DMS53 treated with DMSO at 0.1 percent for 48 hours (cell line): ENCODE measurements around the gene MAGI2.
"Not testable (repeated sequence)": the region's sequence is repeated elsewhere in the genome, so short reads cannot be mapped to it uniquely, and the experiment has no call there.

Source experiments
- DNase-seq: peaks from one replicate; lab custom pipeline; 2025; ENCODE audit not compliant: unreplicated experiment; lab: John Stamatoyannopoulos, UW

MAGI2 gene

DNA sequence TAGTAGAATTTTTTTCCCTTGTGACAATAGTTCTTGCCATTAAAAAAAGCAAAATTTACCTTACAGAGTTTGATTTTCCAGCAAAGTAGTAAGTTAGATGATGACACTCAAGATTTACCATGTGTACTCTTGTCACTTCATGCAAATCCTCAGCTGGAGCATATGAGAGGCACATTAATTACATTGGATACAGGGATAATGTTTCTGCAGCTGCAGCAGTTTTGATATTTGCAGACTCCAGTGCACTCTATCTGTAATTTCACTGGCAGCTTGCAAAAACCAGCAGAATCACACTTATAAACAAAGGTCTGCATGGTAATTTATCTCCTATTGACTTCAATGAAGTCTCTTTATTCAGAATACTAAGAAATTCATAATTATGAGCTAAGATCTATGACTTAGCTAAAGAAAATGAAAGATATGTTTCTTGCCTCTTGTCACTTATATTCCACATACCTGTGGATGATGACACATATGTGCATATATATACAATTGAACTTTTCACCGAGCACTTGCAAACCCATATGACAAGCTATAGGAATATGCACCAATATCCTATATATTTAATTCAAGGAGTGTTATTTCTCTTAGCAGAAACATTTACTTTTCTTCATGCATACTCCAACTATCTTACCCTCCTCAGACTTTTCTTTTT, 1124.3 kb downstream of the MAGI2 start:
- DNase-seq, result no peak

DNA sequence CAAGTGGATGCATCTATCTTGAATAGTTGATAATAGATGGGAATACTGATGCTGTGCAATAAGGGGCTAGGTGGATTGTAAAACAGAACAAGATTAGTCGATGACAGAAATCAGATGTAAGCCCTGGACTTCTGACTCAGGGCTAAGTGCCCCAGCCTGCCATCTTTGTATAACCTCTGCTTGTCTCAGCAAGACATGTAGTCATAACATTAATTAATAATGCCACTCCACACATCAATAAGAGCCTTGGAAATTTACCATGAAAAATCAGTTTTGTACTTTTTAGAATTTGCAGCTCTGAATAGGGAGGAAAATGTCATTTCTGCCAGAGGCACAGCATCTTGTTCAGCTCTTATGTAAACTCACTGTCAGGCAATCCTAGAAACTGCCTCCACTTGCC, 1125.7 kb downstream of the MAGI2 start:
- DNase-seq, result no peak

DNA sequence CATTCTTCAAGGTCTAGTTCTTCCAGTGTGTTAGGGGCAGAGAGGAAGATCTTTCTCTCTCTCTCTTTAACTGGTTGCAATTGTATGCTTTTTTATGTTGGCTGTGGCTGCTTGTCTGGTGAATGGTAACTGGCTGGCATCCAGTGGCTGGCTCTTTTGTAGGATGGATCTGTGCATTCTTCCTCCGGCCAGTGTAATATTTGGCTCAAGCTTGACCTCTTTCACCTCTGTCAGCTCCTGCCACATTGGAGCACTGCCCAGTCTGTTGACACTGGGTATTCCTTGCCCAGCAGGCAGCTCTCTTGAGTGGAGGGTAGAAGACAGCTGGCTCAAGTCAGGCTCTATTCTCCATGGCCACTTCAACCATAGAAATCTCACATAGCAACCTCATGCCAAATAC, 1126.6 kb downstream of the MAGI2 start:
- DNase-seq, result no peak

DNA sequence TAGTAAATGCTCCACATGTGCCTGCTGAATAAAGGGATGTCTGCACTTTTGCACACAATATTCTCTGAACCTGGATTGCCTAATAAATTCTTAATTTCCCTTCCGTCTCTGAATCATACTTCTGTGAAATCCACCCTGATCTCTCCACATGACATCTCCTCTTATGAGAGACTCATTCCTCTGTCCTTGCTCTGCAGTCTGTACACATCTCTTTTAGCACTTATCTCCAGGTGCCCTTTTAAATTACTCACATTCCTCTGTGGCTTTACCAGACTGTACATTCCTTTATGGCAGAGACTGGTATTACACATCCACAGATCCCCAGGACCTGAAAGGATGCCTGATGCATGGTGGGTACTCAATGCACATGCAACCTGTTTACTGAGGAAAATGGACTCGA, 1127.3 kb downstream of the MAGI2 start:
- no peak for DNase-seq

DNA sequence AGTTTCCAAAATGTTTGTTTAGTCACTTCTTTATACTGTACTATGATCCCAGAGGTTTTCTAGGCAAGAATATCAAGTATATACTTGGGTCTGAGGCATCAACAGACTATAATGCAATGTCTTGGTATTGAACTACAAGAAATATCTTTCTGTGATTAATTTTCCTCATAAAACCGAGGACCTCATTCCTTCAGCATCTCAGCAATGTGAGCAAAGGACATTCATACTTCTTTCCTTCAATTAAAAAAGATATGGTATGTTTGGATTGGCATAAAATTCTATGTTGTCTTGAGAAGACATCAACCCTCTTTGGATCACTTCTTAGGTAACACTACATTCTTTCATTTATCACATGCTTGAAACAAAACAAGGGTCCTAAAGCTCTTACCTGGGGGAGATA, 1130.3 kb downstream of the MAGI2 start:
- DNase-seq, result no peak

DNA sequence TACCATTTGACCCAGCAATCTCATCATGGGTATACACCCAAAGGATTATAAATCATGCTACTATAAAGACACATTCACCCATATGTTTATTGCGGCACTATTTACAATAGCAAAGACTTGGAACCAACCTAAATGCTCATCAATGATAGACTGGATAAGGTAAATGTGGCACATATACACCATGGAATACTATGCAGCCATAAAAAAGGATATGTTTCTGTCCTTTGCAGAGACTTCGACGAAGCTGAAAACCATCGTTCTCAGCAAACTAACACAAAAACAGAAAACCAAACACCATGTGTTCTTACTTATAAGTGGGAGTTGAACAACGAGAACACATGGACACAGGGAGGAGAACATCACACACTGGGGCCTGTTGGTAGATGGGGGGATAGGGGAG, 1131.2 kb downstream of the MAGI2 start:
- DNase-seq, result not testable (repeated sequence)

DNA sequence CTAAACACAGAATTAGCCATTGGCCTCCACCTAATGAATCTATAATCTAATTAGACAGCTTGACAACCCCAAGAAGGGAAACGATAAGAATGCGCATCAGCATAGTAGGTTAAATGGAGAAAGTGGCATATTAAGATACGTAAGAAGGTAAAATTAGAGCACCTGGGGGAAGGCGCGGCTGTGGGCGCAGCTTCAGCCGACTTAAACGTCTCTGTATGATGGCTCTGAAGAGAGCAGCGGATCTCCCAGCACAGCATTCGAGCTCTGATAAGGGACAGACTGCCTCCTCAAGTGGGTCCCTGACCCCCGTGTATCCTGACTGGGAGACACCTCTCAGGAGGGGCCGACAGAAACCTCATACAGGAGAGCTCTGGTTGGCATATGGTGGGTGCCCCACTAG, 1136.1 kb downstream of the MAGI2 start:
- no peak for DNase-seq

DNA sequence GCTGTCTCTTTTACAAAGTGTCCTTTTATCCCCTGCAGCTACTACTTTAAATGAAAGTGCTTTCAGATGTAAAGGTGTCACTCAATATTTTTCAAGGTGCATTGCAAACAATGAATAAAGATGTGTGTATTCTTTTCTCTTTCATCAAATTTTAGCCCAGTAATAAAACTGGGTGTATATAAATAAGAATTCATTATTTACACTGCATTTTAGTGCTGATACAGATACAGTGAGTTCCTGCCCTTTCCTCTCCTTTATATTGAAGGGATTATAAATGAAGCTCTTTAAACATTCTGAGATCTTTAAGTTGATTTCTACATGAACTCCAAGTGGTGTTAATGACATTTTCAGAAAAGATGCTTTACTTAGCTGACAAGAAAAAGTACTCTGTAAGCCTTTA, 1137.4 kb downstream of the MAGI2 start:
- DNase-seq, result no peak

DNA sequence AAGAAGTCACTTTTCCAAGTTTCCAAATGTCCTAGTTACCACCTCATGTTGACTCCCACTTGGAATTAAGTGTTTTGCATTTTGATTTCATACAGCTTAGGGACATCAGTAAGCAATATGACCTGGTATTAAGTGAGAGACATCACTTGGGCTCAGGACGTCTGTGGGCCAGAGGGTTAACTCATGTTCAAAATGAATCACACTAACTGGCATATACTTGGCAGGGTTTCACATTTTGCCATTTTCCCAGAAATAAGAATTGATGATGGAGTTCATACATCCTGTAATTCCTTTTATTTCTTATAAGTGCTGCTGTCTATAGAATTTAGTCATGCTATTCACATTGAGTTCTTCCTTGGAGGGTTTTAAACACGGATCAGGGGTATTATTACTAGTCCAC, 1138.3 kb downstream of the MAGI2 start:
- DNase-seq, result no peak

DNA sequence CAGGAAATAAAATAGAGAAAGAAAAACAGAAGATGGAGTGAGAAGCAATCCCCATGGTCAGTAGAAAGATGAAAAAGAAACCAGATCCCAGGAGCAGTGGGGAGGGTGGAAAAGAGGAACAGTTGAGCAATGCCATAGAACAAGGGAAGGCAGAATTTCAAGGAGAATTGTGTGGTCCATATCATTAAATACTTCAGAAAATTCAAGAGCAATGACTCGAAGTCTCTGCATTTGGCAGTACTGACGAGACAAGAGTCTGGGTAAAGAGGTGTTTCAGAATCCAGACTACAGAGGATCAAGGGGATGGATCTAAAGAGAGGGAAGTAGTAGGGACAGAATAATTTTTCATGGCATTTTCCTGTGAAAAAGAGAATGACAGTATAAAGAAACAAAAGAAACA, 1142.3 kb downstream of the MAGI2 start:
- no peak for DNase-seq

DNA sequence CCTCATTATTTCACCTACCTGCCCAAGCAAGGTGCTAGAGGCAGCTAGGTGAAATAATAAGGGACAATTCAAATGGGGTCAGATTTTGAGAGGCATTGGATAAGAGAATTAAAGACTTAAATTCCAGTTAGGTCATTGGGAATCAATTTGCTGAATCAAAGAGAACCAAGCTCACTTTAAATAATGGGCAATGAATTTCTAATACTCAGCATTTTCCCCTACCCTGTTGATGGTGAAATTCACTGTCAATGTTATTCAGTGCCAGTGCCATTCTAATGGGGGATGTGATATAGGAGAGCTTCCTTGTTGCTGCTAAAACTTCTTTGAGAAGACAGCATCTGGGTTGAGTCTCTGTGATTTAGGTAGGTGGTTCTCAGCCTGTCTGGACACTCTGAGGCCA, 1145.6 kb downstream of the MAGI2 start:
- DNase-seq, result no peak

DNA sequence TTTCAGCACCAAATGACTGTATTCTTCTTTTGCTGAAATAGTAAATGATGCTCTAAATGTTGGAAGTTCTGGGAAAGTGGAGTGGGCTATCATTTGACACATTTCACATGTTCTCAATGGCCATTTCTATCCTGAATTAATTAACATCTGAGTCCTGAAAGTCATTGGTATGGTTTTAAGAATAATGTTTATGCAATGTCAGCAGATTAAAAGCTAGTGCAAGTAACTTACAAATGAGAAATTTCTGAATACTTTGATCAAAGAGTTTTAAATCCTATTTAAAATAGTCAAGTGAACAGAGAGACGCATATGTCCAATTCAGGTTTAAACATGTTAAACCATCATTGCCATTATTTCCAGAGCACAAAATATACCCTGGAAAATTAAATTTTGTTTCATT, 1146.8 kb downstream of the MAGI2 start:
- DNase-seq, result no peak

DNA sequence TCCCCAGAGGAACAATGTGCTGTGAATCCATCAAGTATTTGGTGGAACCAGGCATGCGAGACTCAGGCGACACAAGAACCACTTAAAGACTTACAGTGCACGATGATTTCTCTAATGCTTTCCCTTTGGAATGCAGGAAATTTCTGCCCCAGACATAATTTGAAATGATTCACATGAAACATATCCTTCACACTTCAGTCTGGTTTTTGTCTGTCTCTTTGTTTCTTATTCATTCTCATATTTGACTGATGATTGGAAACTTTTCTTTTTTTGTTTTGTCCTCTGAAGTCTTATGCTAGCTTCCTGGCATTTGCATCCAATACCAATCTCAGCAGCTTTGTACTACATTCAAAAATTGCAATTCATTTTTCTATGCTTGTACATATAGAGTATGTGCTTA, 1152.1 kb downstream of the MAGI2 start:
- DNase-seq, result no peak

DNA sequence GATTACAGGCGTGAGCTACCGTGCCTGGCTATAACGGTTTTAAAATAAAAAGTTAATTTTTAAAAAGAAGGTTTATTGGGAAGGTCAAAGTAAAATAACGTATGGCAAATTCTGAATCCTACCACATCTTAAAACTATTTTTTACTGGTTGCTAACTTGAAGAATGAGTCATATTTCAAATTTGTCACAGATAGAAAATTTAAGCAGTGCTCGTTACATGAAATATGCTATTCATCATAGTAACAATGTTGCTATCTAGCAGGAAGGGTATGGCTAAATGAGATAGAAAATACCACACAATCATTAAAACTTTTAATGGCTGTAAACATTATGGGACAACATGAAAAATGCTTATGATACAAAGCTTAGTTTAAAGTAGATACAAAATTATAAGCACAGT, 1154.4 kb downstream of the MAGI2 start:
- no peak for DNase-seq

DNA sequence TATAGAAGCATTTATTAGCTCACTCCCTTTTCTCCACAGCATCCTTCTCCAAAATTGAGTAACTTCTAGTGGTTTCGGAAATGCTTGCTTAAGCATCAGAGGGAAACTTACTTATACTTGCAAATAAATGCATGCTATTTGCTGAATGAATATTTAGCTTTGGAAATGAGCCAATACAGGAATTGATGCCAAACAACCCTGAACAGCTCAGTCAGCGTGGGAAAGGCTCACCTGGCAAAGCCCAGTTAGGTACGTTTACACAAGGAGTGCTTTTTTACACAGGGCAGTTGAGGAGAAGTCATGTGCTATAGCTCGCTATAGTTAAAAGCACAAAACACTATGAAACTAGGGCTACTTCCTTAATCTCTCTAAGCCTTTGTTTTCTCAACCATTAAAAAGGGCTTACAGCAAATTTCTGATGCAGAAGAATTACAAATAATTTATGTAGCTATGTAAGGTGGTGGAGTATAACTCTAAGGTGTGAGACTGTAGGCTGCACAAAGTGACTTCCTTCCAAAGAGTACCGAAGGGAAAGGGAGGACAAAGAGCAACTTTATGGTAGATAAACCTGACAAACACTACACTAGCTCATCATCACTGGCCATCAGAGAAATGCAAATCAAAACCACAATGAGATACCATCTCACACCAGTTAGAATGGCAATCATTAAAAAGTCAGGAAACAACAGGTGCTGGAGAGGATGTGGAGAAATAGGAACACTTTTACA, 1156.7 kb downstream of the MAGI2 start:
- DNase-seq, result peak; percentile 60

DNA sequence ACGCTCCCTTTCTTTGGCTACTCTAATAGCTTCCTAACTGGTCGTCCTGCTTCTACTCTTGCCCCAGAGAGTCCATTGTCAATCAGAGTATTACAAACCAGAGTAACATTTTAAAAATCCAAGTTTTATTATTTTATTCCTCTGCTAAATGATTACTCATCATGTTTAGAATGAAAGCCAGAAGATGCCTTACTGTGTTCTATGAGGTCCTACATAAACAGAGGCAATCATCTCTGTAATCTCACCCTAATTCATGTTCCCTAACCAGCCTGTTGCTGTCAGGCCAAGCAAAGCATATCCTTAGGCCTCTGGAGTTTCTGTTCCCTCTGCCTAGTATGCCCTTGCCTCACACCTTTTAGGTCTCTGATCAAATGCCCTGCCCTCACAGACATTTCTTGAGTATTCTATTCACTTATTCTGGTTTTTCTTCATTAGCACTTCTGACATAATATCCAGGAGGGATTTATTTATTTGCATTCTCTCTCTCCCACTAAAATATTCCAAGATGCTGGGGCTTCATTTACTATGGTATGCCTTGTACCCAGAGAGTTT, 1157.3 kb downstream of the MAGI2 start:
- no peak for DNase-seq

DNA sequence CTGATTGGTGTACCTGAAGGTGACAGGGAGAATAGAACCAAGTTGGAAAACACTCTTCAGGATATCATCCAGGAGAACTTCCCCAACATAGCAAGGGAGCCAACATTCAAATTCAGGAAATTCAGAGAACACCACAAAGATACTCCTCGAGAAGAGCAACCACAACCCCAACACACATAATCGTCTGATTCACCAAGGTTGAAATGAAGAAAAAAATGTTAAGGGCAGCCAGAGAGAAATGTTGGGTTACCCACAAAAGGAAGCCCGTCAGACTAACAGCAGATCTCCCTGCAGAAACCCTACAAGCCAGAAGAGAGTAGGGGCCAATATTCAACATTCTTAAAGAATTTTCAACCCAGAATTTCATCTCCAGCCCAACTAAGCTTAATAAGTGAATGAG, 1164.0 kb downstream of the MAGI2 start:
- DNase-seq, result not testable (repeated sequence)

DNA sequence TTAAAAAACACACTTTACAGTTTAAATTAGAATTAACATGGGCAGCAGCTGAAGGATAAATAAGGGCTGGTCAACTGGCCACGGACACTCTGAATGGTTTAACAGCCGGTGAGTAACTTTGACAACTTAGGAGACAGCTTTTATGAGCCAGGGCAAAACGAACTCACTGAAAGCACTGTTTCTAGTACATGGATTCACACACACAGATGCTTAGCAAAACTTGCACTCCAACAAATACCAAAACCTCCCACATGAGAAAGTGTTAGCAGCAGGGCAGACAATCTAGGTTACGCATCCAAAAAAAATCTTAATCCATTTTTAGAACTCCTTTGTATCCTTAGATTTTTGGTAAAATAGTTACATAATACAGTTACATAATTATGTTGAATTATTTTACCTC, 1168.5 kb downstream of the MAGI2 start:
- no peak for DNase-seq

DNA sequence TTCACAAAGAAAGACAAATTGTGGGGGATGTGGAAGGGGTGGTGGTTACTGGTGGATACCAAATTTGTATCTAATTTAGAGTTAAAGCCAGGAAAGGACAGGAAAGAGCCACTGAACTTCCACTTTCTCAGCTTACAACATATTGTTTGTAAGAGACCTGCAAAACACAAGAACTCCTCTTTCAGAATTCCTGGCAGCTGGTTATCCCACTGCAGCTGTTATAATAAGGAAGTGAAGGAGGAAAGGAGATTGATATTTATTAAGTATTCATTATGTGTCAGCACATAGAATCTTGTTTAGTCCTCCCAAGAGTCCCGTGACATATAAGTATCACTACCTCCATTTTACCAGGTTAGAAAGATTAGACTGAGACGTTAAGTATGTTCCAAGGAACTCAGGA, 1173.2 kb downstream of the MAGI2 start:
- DNase-seq, result no peak

DNA sequence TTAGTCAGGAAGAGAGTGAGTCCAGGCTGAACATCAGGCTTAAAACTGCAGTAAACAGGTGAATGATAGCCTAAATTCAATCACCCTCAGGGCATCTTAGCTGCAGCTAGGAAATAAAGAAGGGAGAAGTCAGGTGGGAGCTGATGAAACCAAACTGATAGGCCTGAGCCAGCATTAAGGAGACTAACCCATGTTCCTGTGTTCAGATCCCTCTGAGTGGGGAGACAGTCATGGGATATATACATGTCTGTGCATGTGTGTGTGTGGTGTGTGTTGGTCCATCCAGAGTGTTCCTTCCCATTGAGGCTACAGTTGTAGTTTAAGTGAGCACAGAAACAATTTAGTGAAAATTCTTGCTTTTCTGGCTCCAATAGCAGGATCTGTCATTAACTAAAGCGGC, 1174.0 kb downstream of the MAGI2 start:
- DNase-seq, result no peak

DNA sequence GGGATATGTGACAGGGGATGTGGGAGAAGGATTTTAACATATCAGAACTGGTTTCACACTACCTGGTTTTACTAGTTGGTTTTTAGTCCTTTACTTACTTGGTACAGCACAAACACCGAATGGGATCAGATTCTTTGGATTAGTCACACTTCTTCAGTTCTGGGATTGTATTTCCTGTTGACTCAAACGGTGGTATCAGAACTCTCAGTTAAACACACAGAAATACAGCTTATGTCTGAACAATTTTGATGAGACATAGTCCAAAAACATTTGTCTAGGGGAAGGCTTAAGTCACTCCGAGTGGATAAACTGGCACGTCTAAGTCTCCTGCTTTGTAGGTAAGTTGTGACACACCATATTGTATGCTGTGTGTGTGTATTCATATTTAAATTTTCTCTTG, 1174.4 kb downstream of the MAGI2 start:
- peak; percentile 71 for DNase-seq

DNA sequence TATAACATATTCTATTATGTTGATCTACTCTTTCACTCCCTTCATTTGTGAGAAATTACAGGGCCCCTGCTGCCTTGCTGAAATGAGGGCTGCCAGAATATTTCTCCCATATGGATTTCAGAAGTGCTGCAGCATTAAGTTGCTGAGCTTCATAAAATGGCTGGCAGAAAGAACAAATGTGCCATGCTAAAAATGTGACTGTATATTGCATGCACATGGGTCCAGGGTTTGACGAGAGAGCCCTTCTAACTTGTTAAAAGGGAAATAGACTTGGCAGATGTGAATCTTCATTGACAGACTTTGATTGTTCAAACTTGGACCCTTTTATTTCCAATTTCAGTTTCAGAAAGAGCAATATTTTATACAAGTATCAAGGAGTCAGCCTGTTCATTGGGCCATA, 1186.3 kb downstream of the MAGI2 start:
- no peak for DNase-seq

DNA sequence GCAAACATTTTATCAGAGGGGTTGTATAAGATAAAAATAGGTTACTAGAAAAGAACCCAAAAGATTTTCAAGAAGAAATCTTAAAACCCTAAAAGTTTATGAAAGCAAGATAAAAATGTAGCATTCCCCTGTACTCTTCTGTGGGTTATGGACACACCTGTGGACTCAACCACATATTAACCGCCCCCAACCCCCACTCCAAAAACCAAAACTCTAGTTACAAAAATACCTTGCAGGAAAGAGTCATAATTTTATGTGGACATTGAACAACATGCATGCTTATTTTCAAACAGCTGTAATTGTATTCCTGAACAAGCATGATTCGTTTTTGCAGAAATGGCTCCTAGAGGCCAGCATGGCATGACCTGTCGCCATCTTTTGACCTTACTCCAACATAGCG, 1188.0 kb downstream of the MAGI2 start:
- DNase-seq, result no peak
